Adrenal gland (tissue), 5 donors: ENCODE data around the gene LHPP.

Experiments used
- POLR2A ChIP-seq, 2 donors: fragments of 450-650 bp; IDR thresholded peaks; one replicate each; pipeline ENCODE4 v1.6.1; 2017; ENCODE audit warnings: antibody characterized with exemption in 2 of 2, mild to moderate bottlenecking in 2 of 2, moderate library complexity in 1 of 2
- TF ChIP-seq, protein P1 (sequence below), 6 experiments: fragments of 450-650 bp in 4 of 6; fragments of 200-600 bp in 2 of 6; sonication (generic) in 1 of 6; IDR thresholded peaks; 1 replicate in 5 of 6; 2 replicates in 1 of 6; pipeline versions ENCODE4 v1.5.1 to v1.8.0; 2016 to 2021; ENCODE audit warnings: antibody characterized with exemption in 6 of 6, mild to moderate bottlenecking in 2 of 6, moderate library complexity in 1 of 6
- donor health status: DM: no; HTN: no; CAD: no.

DNA sequence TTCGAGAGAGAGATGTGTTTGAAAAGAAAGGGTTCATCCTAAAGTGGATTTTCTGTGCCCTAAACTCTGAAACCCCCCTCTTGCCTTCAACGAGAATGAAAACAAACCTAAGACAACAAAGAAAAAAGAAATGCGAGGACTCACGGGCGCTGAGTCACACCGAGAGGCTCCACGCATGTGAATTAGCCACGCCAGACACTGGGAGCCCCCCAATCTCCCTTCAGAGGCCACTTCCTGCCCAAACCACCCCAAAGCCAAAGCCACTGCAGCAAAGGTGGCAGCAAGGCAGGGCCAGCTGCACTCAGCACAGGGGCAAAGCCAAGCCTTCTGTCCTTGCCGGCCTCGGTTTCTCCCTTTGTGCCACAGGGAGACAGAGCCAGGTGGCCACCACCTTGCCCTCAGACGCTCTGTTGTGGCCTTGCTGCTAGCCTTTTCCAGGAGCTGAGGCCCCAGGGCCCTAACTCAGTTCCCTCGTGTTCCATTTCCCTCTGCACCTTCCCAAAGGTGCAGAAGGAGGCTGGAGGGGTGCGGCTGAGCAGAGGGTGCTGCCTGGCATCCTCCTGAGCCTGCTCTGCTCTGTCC is 189.3 kb downstream of the LHPP start:
- TF ChIP-seq POLR2A (IDR thresholded peaks at IDR 0.05): no peak
- TF ChIP-seq, protein P1, sequence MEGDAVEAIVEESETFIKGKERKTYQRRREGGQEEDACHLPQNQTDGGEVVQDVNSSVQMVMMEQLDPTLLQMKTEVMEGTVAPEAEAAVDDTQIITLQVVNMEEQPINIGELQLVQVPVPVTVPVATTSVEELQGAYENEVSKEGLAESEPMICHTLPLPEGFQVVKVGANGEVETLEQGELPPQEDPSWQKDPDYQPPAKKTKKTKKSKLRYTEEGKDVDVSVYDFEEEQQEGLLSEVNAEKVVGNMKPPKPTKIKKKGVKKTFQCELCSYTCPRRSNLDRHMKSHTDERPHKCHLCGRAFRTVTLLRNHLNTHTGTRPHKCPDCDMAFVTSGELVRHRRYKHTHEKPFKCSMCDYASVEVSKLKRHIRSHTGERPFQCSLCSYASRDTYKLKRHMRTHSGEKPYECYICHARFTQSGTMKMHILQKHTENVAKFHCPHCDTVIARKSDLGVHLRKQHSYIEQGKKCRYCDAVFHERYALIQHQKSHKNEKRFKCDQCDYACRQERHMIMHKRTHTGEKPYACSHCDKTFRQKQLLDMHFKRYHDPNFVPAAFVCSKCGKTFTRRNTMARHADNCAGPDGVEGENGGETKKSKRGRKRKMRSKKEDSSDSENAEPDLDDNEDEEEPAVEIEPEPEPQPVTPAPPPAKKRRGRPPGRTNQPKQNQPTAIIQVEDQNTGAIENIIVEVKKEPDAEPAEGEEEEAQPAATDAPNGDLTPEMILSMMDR (IDR thresholded peaks at IDR 0.05): no peak
